ENCODE data around the gene AFDN. TPM values are rescaled to one million over a fixed set of nuclear protein-coding genes. Genes with fewer than 3 reads are reported as not detected.

The AFDN gene
- polyA plus RNA-seq, 1 experiment = 26.6 TPM

- Histone ChIP-seq H3K4me3 (ENCODE audit: low read depth, low read length) (no peak overlapping the region), H3K27me3 (ENCODE audit: control insufficient read depth, insufficient read depth, low read length) (no peaks in the 10 kb centered on the region), H3K27ac (ENCODE audit: low read depth, low read length) (no peak overlapping the region), H3K9me3 (ENCODE audit: control insufficient read depth, insufficient read depth, low read length) (no peaks in the 10 kb centered on the region)
- DNase-seq (ENCODE audit: low read depth, low spot score) = no peak
- CTCF ChIA-PET = no interaction called here
- POLR2A ChIA-PET = no interaction called here
- no peak for TF ChIP-seq CTCF (IDR thresholded peaks at IDR 0.05; ENCODE audit: low read depth, low read length)
Measured at GRCh38 chr6:167910007-167910406, 83.3 kb downstream of the AFDN start.

- Histone ChIP-seq H3K4me3 (ENCODE audit: low read depth, low read length) (no peak overlapping the region), H3K27me3 (ENCODE audit: control insufficient read depth, insufficient read depth, low read length) (no peaks in the 10 kb centered on the region)
Measured at GRCh38 chr6:167910652-167911051, 83.9 kb downstream of the AFDN start.

GRCh38 chr6:167912494-167912893, 85.8 kb downstream of the AFDN start:
- no peaks in the 10 kb centered on the region for H3K9me3 ChIP-seq (ENCODE audit: control insufficient read depth, insufficient read depth, low read length)
- no peak for DNase-seq (ENCODE audit: low read depth, low spot score)
- POLR2A ChIA-PET = no interaction called here
- CTCF ChIA-PET = no interaction called here
- H3K4me3 ChIP-seq (ENCODE audit: low read depth, low read length) = no peak overlapping the region
- no peak overlapping the region for H3K27ac ChIP-seq (ENCODE audit: low read depth, low read length)
- TF ChIP-seq CTCF (IDR thresholded peaks at IDR 0.05; ENCODE audit: low read depth, low read length) = no peak
- no peaks in the 10 kb centered on the region for H3K27me3 ChIP-seq (ENCODE audit: control insufficient read depth, insufficient read depth, low read length)

More at GRCh38 chr6:167910652-167911051, 83.9 kb downstream of the AFDN start:
- POLR2A ChIA-PET = no interaction called here
- Histone ChIP-seq H3K27ac (ENCODE audit: low read depth, low read length) (no peak overlapping the region), H3K9me3 (ENCODE audit: control insufficient read depth, insufficient read depth, low read length) (no peaks in the 10 kb centered on the region)
- no peak for DNase-seq (ENCODE audit: low read depth, low spot score)
- no peak for TF ChIP-seq CTCF (IDR thresholded peaks at IDR 0.05; ENCODE audit: low read depth, low read length)
- CTCF ChIA-PET = interaction anchor here (0.6 to 1.2 kb wide), 2 partner anchors 116 to 150 kb away, joined by 5 to 7 read pairs; no protein-coding TSS in a partner anchor

- Histone ChIP-seq H3K9me3 (ENCODE audit: control insufficient read depth, insufficient read depth, low read length) (no peaks in the 10 kb centered on the region), H3K4me3 (ENCODE audit: low read depth, low read length) (no peak overlapping the region), H3K27ac (ENCODE audit: low read depth, low read length) (no peak overlapping the region), H3K27me3 (ENCODE audit: control insufficient read depth, insufficient read depth, low read length) (no peaks in the 10 kb centered on the region)
- ChIA-PET POLR2A (no interaction called here), CTCF (interaction anchor here (0.6 kb wide), 1 partner anchor 16 kb away, joined by 3 read pairs; no protein-coding TSS in a partner anchor)
- no peak for TF ChIP-seq CTCF (IDR thresholded peaks at IDR 0.05; ENCODE audit: low read depth, low read length)
- DNase-seq (ENCODE audit: low read depth, low spot score) = no peak
Measured at GRCh38 chr6:167913699-167914098, 87.0 kb downstream of the AFDN start.

- H3K9me3 ChIP-seq (ENCODE audit: control insufficient read depth, insufficient read depth, low read length) = no peaks in the 10 kb centered on the region
- no peak for TF ChIP-seq CTCF (IDR thresholded peaks at IDR 0.05; ENCODE audit: low read depth, low read length)
- POLR2A ChIA-PET = no interaction called here
- no peak for DNase-seq (ENCODE audit: low read depth, low spot score)
- no peak overlapping the region for H3K4me3 ChIP-seq (ENCODE audit: low read depth, low read length)
- no peak overlapping the region for H3K27ac ChIP-seq (ENCODE audit: low read depth, low read length)
- CTCF ChIA-PET = no interaction called here
- H3K27me3 ChIP-seq (ENCODE audit: control insufficient read depth, insufficient read depth, low read length) = no peaks in the 10 kb centered on the region
Measured at GRCh38 chr6:167915139-167915538, 88.4 kb downstream of the AFDN start.
